ENCODE results near the gene PAPSS2. TPM values are rescaled to one million over a fixed set of nuclear protein-coding genes. Genes with fewer than 3 reads are reported as not detected.

The PAPSS2 gene
- total RNA-seq, 1 donor from 2014 or later: 96.4 TPM

GRCh38 chr10:87671139-87671815 lies 11.6 kb downstream of the PAPSS2 start:
- DNase-seq (ENCODE audit: low spot score): no peak

DNA sequence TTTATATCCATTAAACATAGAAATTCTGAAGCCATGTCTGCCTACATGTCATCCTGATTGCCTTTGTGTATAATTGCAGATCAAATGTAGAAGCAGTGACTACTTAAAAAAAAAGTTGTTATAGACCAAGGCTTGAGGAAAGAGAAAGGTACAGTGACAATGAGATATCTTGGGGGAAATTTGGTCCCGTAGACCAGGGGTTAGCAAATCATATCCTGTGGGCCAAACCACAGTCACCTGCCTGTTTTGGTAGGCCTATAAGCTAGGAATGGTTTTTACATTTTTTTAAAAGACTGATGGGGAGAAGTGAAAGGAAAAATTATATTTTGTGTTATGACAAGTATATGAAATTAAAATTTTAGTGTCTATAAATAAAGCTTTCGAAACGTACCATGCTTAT lies 12.9 kb downstream of the PAPSS2 start:
- DNase-seq (ENCODE audit: low spot score): no peak

DNA sequence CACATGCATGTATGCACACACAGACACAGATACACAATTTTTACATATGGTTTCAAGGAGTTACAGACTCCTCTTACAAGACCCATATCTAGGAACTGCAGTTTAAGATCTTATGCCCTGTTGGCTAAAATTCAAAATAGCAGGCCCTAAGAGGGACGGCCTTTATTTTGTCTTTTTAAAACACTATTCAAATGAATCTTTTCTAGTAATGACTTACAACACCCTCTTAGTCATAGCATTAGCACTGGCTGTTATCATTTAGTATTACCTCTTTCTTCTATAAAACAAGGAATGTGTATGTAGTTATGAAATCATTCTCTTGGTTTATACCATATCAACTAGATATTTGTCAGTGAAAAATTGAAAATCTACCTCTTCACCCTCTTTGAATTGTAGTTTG lies 15.3 kb downstream of the PAPSS2 start:
- no peak for DNase-seq (ENCODE audit: low spot score)

DNA sequence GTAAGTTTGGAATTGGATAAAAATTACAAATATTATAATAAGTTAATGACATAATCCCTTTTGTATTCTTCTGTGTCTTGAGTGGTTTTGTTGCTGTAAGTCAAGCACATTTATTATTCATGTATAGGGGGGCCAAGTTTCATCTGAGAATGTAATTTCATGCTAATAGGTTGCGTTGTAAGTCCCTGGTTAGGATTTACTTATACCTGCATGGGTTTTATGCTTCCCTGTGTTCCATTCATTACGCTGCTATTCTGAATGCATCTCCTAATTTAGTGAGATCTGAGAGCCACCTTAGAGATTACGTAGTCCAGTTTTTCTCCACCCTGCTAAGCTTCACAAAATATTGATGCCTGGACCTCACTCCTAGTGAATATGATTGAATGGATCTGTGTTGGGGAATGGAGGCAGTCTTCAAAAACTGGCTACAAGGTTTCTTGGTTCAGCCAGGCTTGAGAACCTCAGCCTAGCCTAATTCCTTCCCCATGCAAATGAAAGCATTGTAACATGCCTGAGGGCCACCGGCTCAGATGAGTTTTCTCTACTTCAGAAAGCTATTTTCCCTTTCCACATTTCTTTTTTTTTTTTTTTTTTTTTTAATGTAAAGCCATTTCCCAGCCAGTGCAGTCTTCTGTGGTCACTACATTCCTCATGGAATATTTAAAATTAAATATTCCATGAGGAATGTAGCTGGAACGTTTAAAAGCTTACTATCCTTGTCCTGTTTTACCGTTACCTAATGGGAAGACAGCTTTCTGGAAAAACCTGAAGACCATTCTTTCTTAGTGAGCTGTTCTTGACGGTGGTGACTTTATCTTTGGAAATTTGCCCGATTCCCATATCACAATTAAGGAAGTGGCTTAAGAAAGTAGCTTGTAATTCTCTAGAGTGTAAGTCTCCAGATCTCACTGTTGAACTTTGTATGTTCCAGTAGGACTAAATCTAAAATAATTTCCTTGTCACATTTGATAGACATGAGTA lies 16.0 kb downstream of the PAPSS2 start:
- DNase-seq (ENCODE audit: low spot score): no peak

DNA sequence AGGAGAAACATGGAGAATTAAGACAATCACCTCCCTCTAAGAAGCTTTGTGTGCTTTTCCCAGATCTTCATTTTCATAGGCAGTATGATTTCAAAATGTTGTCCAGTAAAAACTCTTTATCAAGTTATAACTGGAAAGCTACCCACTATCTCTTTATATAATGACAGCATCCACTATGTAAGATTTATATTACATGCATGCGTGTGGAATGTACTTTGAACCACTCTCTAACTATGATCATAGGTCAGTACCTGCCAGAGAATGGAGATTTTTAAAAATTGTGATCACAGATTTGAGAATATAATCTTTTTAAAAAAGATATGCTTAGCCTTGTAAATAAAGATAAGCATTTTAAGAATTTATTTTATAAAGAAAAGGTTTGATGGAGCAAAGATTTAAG lies 17.9 kb downstream of the PAPSS2 start:
- no peak for DNase-seq (ENCODE audit: low spot score)

GRCh38 chr10:87678302-87678701 lies 18.6 kb downstream of the PAPSS2 start:
- no peak for DNase-seq (ENCODE audit: low spot score)

GRCh38 chr10:87683356-87683755 lies 23.7 kb downstream of the PAPSS2 start:
- DNase-seq (ENCODE audit: low spot score): no peak

DNA sequence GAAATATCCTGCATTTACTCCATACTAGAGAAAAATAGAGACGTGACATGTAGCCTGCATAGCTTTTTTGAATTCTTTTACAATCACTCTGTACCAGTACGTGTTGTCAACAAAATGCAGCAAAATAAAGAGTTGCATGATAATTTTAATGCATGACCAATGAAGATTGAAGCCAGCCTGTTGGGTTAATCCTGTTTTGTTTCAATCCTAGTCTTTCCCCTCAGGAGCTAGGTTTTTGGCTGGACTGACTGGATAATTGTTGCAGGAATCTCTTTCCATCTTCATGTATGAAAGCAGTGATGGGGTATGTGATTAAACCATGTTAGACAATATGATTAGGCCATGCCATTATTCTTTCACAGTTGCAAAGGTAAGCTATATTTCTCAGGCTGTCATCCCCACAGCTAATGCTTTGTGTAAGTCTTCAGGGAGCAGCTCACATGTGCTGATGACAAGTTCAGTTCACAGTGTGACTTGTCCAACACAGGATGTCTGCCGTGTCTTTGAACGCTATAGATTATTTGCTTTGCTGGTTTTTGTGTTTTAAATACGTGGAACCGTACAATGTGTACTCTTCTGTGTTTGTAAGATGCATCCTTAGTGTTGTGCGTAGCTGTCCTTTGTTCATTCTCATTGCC lies 24.4 kb downstream of the PAPSS2 start:
- DNase-seq (ENCODE audit: low spot score): no peak

GRCh38 chr10:87685832-87686574 lies 26.3 kb downstream of the PAPSS2 start:
- no peak for DNase-seq (ENCODE audit: low spot score)

DNA sequence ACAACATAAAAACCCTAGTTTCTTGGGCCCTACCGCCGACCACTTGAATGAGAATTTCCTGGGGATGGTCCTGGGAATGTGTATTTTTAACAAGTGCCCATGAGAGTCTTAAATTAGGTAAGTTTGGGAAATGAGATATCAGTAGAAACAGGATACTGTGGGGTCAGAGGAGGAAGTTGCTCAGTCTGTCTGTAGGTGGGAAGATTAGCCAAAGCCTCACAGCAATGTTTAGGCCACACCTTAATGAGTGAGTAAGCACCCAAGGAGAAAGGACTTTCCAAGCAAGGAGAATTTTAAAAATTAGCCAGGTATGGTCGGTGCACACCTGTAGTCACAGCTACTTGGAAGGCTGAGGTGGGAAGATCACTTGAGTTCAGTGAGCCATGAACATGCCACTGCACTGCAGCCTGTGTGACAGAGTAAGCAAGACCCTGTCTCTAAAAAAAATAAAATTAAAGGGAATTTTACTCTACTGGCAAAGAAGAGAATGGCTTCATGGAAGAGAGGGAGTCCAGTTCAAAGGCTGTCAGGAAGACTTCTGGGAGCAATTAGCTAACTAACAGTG lies 31.9 kb downstream of the PAPSS2 start:
- DNase-seq (ENCODE audit: low spot score): no peak

DNA sequence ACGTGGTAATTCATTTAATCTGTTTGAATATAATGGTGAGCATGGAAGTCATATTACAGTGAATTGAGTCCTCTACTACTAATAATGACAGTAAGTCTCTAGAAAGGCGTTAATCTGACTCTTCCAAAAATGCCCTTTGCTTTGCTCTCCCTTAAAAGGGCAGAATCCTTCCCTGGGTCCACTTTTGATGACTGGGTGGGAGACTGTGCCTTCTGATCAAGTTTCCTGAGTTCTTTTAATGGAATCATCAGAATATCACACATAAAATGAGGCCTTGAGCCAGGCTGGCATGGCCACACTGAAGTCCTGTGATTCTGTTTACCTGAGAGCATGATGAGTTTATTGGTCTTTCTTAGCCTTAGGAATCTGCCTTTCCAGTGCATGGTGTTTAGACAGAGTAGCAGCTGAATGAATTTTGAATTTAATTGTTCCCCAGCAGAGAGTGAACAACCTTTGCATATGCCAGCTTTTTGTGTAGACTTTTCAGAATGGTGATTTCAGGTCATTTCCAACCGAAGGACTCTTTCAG lies 33.3 kb downstream of the PAPSS2 start:
- no peak for DNase-seq (ENCODE audit: low spot score)

DNA sequence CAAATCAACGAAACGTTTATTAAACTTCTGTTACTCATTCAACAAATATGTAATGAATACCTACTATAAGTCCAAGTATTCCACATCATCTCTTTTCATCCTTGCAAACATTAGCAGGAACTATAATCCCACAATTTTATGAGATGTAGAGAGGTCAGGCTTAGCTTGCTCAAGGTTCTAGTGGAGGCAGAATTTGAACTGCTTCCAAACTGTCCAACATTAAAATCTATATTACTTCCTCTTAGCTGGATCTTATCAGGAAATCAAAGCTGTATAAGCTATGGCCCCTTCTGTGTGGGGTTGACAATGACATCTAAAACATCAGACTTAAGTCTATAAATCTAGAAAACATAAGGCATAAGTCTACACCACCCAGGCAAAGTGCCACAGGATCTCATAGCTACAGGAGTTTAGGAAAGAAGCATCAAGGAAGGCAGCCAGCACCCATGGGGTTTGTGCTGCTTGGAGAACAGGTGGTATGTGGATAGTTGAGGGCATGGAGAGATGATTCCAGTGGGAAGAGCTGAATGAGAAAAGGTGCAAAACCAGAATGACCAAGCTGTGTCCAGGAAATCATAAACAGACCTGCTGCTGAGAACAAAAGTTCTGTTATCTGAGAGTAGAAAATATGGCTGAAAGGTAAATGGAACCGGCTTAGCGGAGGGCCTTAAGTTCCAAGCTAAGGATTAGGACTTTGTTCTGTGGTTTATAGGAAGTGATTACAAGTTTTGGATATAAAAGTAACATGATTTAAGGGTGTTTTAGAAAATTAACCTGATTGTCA lies 34.5 kb downstream of the PAPSS2 start:
- no peak for DNase-seq (ENCODE audit: low spot score)

DNA sequence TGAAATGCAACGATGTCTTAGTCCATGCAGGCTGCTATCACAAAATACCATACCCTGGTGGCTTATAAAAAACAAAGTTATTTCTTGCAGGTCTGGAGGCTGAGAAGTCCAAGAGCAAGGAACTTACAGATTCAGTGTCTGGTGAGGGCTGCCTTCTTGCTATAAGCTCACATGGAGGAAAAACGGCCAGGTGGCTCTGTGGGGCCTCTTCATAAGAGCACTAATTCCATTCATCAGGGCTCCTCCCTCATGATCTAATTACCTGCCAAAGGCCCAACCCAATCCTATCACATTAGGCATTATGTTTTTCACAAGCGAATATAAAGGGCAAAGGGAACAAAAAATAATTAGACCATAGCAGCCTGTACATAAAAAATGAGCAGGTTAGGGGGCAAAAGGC lies 35.4 kb downstream of the PAPSS2 start:
- no peak for DNase-seq (ENCODE audit: low spot score)

- peak; percentile 65 for DNase-seq (ENCODE audit: low spot score)
Measured at GRCh38 chr10:87696922-87697745, 37.5 kb downstream of the PAPSS2 start.

DNA sequence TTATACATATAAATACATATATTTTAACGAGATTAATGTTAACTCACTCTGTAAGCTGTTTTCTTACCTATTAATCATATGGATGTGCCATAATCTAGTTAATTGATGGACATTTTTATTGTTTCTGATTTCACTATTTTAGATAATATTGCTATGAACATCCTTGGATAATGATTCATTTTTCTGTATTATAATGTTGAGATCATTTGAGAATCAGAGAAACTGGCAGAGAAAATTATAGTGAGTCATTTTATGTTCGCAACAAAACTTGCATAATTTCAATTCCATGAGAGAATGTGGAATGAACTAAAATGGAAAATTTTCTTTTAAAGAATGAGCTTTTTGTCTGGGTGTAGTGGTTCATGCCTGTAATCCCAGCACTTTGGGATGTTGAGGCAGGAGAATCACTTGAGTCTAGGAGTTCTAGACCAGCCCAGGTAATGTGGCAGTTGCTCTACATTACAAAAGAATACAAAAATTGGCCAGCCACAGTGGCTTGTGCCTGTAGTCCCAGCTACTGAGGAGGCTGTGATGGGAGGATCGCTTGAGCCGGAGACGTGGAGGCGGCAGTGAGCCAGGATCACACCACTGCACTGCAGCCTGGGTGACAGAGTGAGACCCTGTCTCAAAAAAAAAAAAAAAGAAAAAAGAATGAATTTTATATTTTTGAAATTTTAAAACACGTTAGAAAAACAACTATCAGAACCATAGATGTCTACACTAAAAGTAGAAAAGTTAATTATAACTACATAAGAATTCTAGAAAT lies 40.5 kb downstream of the PAPSS2 start:
- DNase-seq (ENCODE audit: low spot score): no peak

- DNase-seq (ENCODE audit: low spot score): no peak
Measured at GRCh38 chr10:87702260-87702972, 42.7 kb downstream of the PAPSS2 start.

GRCh38 chr10:87702973-87703294 lies 43.3 kb downstream of the PAPSS2 start:
- DNase-seq (ENCODE audit: low spot score): no peak

- no peak for DNase-seq (ENCODE audit: low spot score)
Measured at GRCh38 chr10:87703771-87704170, 44.1 kb downstream of the PAPSS2 start.
